NCI-H524 treated with DMSO at 0.1 percent for 48 hours (cell line): ENCODE data around the gene CCNI2.

Experiments used
- DNase-seq: peaks from one replicate; lab custom pipeline; 2025; lab: John Stamatoyannopoulos, UW

CCNI2 gene

GRCh38 chr5:132750471-132751230 is 3.4 kb downstream of the CCNI2 start:
- no peak for DNase-seq

- DNase-seq, result no peak
These were observed 4.2 kb downstream of the CCNI2 start for GRCh38 chr5:132751444-132751843.

GRCh38 chr5:132751971-132752580 is 4.8 kb downstream of the CCNI2 start:
- DNase-seq, result no peak

GRCh38 chr5:132752581-132753125 is 5.4 kb downstream of the CCNI2 start:
- no peak for DNase-seq

GRCh38 chr5:132753135-132753987 is 6.1 kb downstream of the CCNI2 start:
- DNase-seq, result peak; percentile 23

- DNase-seq, result no peak
These were observed 6.9 kb downstream of the CCNI2 start for GRCh38 chr5:132754111-132754510.

- DNase-seq, result no peak
These were observed 7.7 kb downstream of the CCNI2 start for GRCh38 chr5:132754947-132755346.

GRCh38 chr5:132756542-132756941 is 9.3 kb downstream of the CCNI2 start:
- DNase-seq, result no peak

- DNase-seq, result no peak
These were observed 11.2 kb downstream of the CCNI2 start for GRCh38 chr5:132758451-132758850.

- DNase-seq, result no peak
These were observed 12.2 kb downstream of the CCNI2 start for GRCh38 chr5:132759114-132760048.

- no peak for DNase-seq
These were observed 12.8 kb downstream of the CCNI2 start for GRCh38 chr5:132760049-132760420.

GRCh38 chr5:132760601-132761317 is 13.5 kb downstream of the CCNI2 start:
- no peak for DNase-seq

GRCh38 chr5:132761321-132762240 is 14.4 kb downstream of the CCNI2 start:
- no peak for DNase-seq

- DNase-seq, result no peak
These were observed 15.2 kb downstream of the CCNI2 start for GRCh38 chr5:132762246-132763000.

GRCh38 chr5:132763181-132764036 is 16.2 kb downstream of the CCNI2 start:
- no peak for DNase-seq

GRCh38 chr5:132764051-132764450 is 16.8 kb downstream of the CCNI2 start:
- no peak for DNase-seq

GRCh38 chr5:132764671-132765238 is 17.5 kb downstream of the CCNI2 start:
- DNase-seq, result no peak
